Right cardiac atrium (tissue), 5 donors: ENCODE measurements around the gene ACER3. TPM values are rescaled to one million over a fixed set of nuclear protein-coding genes. Genes with fewer than 3 reads are reported as not detected.

ENCODE experiments used
- ATAC-seq, 2 donors: fragments of 200-7000 bp; cut with Tn5 transposase; one replicate each; pipeline versions ENCODE4 v1.8.0 to v1.9.1; 2020; ENCODE audit warnings: moderate library complexity in 2 of 2, mild to moderate bottlenecking in 1 of 2
- DNase-seq, 3 donors: peaks; one replicate each; pipeline ENCODE4 v3.0.0-alpha.2; 2020
- H3K27ac ChIP-seq: one replicate; pipeline ENCODE4 v1.5.1; 2013; ENCODE audit warnings: mild to moderate bottlenecking, low read length, control low read depth, moderate library complexity
- H3K27me3 ChIP-seq: one replicate; pipeline ENCODE4 v1.6.1; 2013; ENCODE audit not compliant: control insufficient read depth, insufficient read depth
- H3K4me1 ChIP-seq: one replicate; pipeline ENCODE4 v1.6.1; 2013; ENCODE audit warnings: low read length; ENCODE audit not compliant: control insufficient read depth, insufficient read depth
- H3K4me3 ChIP-seq: one replicate; pipeline ENCODE4 v1.5.1; 2013; ENCODE audit warnings: low read length, control low read depth
- H3K9me3 ChIP-seq: one replicate; pipeline ENCODE4 v1.6.1; 2013; ENCODE audit warnings: low read length; ENCODE audit not compliant: control insufficient read depth
- WGBS: extraction: QIAGEN DNeasy Blood & Tissue Kit; methylation state at CpG from one replicate; pipeline ENCODE4 v1.1.7; 2013; 5-methylcytosine and 5-hydroxymethylcytosine counted together
- intact Hi-C, 4 donors: fragments of 100-400 bp; cut with DNase I; formaldehyde crosslinking; loops; one replicate each; pipeline versions ENCODE4 v1.11.0 to v1.14.0; 2022 to 2023
- polyA plus RNA-seq: library from polyadenylated mRNA; stranded (reverse); fragments of 200-250 nt; gene quantifications from one replicate; pipeline ENCODE4 v1.2.3, GENCODE V29; 2013
- total RNA-seq, 4 donors: library from RNA; stranded (reverse); fragmentation: NEBNext Ultra II Directional; extraction: Animal tissue kit (Norgen Biotek cat#: 25700); gene quantifications; one replicate each; pipeline ENCODE4 v1.2.1, GENCODE V29; 2021
- donor health status: healthy with polysubstance abuse.
- donor health status: DM: no; HTN: yes; CAD: no.
- donor health status: DM: no; HTN: no; CAD: no.
- donor health status: DM: no; HTN: yes; CAD: no; lungs with severe emphysema.
- donor health status: DM: yes; HTN: yes; CAD: no.

ACER3 gene
- total and polyA plus RNA-seq, 5 donors = 4.1 to 16.1 (median 12.1) TPM

- WGBS = 73% methylated on average over 7 of the region's 7 CpGs
- Histone ChIP-seq H3K27me3 (no peaks in the 10 kb centered on the region), H3K27ac (no peak overlapping the region), H3K4me3 (no peak overlapping the region), H3K4me1 (no peaks in the 10 kb centered on the region), H3K9me3 (no peaks in the 10 kb centered on the region)
- no peak for ATAC-seq
- DNase-seq = no peak
- intact Hi-C loops = loop anchor here in 1 of 4 donors (10.0 kb wide), 1 partner anchor 295 kb away; no protein-coding TSS in a partner anchor
Observed at GRCh38 chr11:77029829-77030228, 169.1 kb downstream of the ACER3 start.

GRCh38 chr11:77030834-77031414 is 170.2 kb downstream of the ACER3 start:
- WGBS = 75% methylated on average over 12 of the region's 12 CpGs
- Histone ChIP-seq H3K4me1 (no peaks in the 10 kb centered on the region), H3K4me3 (no peak overlapping the region), H3K27me3 (no peaks in the 10 kb centered on the region), H3K27ac (no peak overlapping the region), H3K9me3 (no peaks in the 10 kb centered on the region)
- intact Hi-C loops = loop anchor here in 1 of 4 donors (10.0 kb wide), 1 partner anchor 296 kb away; no protein-coding TSS in a partner anchor
- no peak for ATAC-seq
- no peak for DNase-seq

- H3K27me3 ChIP-seq = no peaks in the 10 kb centered on the region
- WGBS = 85% methylated on average over 3 of the region's 3 CpGs
- H3K27ac ChIP-seq = no peak overlapping the region
- ATAC-seq (no peak), DNase-seq (no peak)
- H3K9me3 ChIP-seq = no peaks in the 10 kb centered on the region
- no peaks in the 10 kb centered on the region for H3K4me1 ChIP-seq
- intact Hi-C loops = loop anchor here in 1 of 4 donors (10.0 kb wide), 1 partner anchor 297 kb away; no protein-coding TSS in a partner anchor
- no peak overlapping the region for H3K4me3 ChIP-seq
Observed at GRCh38 chr11:77031599-77031998, 170.9 kb downstream of the ACER3 start.

- Histone ChIP-seq H3K27me3 (no peaks in the 10 kb centered on the region), H3K4me3 (no peak overlapping the region), H3K4me1 (peaks cover 4% of the 10 kb centered on the region), H3K9me3 (no peaks in the 10 kb centered on the region), H3K27ac (no peak overlapping the region)
- DNase-seq (no peak), ATAC-seq (no peak)
- WGBS = 81% methylated on average over 2 of the region's 2 CpGs
- intact Hi-C loops = loop anchor here in 1 of 4 donors (10.0 kb wide), 1 partner anchor 300 kb away; no protein-coding TSS in a partner anchor
Observed at GRCh38 chr11:77035039-77035438, 174.3 kb downstream of the ACER3 start.

GRCh38 chr11:77035580-77035979 is 174.9 kb downstream of the ACER3 start:
- intact Hi-C loops = loop anchor here in 1 of 4 donors (10.0 kb wide), 1 partner anchor 301 kb away; no protein-coding TSS in a partner anchor
- Histone ChIP-seq H3K9me3 (no peaks in the 10 kb centered on the region), H3K27ac (no peak overlapping the region), H3K4me1 (peaks cover 5% of the 10 kb centered on the region), H3K27me3 (no peaks in the 10 kb centered on the region), H3K4me3 (no peak overlapping the region)
- 47% methylated on average over 5 of the region's 5 CpGs for WGBS
- DNase-seq (no peak), ATAC-seq (no peak)

GRCh38 chr11:77036398-77036797 is 175.7 kb downstream of the ACER3 start:
- H3K27me3 ChIP-seq = no peaks in the 10 kb centered on the region
- no peak overlapping the region for H3K27ac ChIP-seq
- H3K9me3 ChIP-seq = no peaks in the 10 kb centered on the region
- peaks cover 5% of the 10 kb centered on the region for H3K4me1 ChIP-seq
- 61% methylated on average over 5 of the region's 5 CpGs for WGBS
- ATAC-seq = no peak
- intact Hi-C loops = loop anchor here in 1 of 4 donors (10.0 kb wide), 1 partner anchor 302 kb away; no protein-coding TSS in a partner anchor
- no peak overlapping the region for H3K4me3 ChIP-seq
- DNase-seq = no peak

GRCh38 chr11:77037057-77037456 is 176.3 kb downstream of the ACER3 start:
- Histone ChIP-seq H3K27ac (no peak overlapping the region), H3K4me3 (no peak overlapping the region), H3K9me3 (no peaks in the 10 kb centered on the region), H3K4me1 (peaks cover 5% of the 10 kb centered on the region), H3K27me3 (no peaks in the 10 kb centered on the region)
- WGBS = 86% methylated on average over 10 of the region's 10 CpGs
- ATAC-seq (no peak), DNase-seq (no peak)
- intact Hi-C loops = loop anchor here in 1 of 4 donors (10.0 kb wide), 1 partner anchor 302 kb away; no protein-coding TSS in a partner anchor

GRCh38 chr11:77038029-77038824 is 177.5 kb downstream of the ACER3 start:
- no peaks in the 10 kb centered on the region for H3K27me3 ChIP-seq
- H3K27ac ChIP-seq = no peak overlapping the region
- 84% methylated on average over 10 of the region's 10 CpGs for WGBS
- intact Hi-C loops = loop anchor here in 1 of 4 donors (10.0 kb wide), 1 partner anchor 303 kb away; no protein-coding TSS in a partner anchor
- H3K9me3 ChIP-seq = no peaks in the 10 kb centered on the region
- ATAC-seq (no peak), DNase-seq (no peak)
- H3K4me1 ChIP-seq = peaks cover 5% of the 10 kb centered on the region
- no peak overlapping the region for H3K4me3 ChIP-seq

GRCh38 chr11:77038825-77039326 is 178.2 kb downstream of the ACER3 start:
- Histone ChIP-seq H3K9me3 (no peaks in the 10 kb centered on the region), H3K4me1 (peaks cover 5% of the 10 kb centered on the region), H3K27ac (no peak overlapping the region), H3K27me3 (no peaks in the 10 kb centered on the region), H3K4me3 (no peak overlapping the region)
- ATAC-seq = peak in 1 of 2 donors; percentile 8
- intact Hi-C loops = loop anchor here in 1 of 4 donors (10.0 kb wide), 1 partner anchor 304 kb away; no protein-coding TSS in a partner anchor
- DNase-seq = no peak
- WGBS = 68% methylated on average over 16 of the region's 16 CpGs

- H3K27me3 ChIP-seq = no peaks in the 10 kb centered on the region
- intact Hi-C loops = loop anchor here in 2 of 4 donors (10.0 kb wide), 2 partner anchors 145 to 305 kb away; no protein-coding TSS in a partner anchor
- no peak overlapping the region for H3K27ac ChIP-seq
- H3K4me1 ChIP-seq = peaks cover 5% of the 10 kb centered on the region
- 11% methylated on average over 109 of the region's 109 CpGs for WGBS
- H3K9me3 ChIP-seq = no peaks in the 10 kb centered on the region
- DNase-seq (peak; percentile 32 to 80 (median 71)), ATAC-seq (peak; percentile 35 to 58)
- H3K4me3 ChIP-seq = peak overlapping the region; percentile 20
Observed at GRCh38 chr11:77039491-77040400, 179.0 kb downstream of the ACER3 start.
